Measurements from ENCODE around the gene SLC16A4.

SLC16A4 gene

GRCh38 chr1:110356379-110356778, 34.4 kb downstream of the SLC16A4 start:
- no peak for DNase-seq (ENCODE audit: low spot score)

GRCh38 chr1:110355321-110355720, 35.5 kb downstream of the SLC16A4 start:
- DNase-seq (ENCODE audit: low spot score) = no peak

GRCh38 chr1:110350360-110350759, 40.5 kb downstream of the SLC16A4 start:
- DNase-seq (ENCODE audit: low spot score) = no peak

- no peak for DNase-seq (ENCODE audit: low spot score)
These were observed 42.1 kb downstream of the SLC16A4 start for GRCh38 chr1:110348771-110349170.

- peak; percentile 27 for DNase-seq (ENCODE audit: low spot score)
These were observed 42.8 kb downstream of the SLC16A4 start for GRCh38 chr1:110348050-110348449.

GRCh38 chr1:110347182-110347893, 43.5 kb downstream of the SLC16A4 start:
- no peak for DNase-seq (ENCODE audit: low spot score)

- DNase-seq (ENCODE audit: low spot score) = no peak
These were observed 44.1 kb downstream of the SLC16A4 start for GRCh38 chr1:110346690-110347089.

GRCh38 chr1:110345480-110345879, 45.3 kb downstream of the SLC16A4 start:
- no peak for DNase-seq (ENCODE audit: low spot score)

GRCh38 chr1:110344152-110344551, 46.7 kb downstream of the SLC16A4 start:
- no peak for DNase-seq (ENCODE audit: low spot score)

GRCh38 chr1:110343249-110343648, 47.6 kb downstream of the SLC16A4 start:
- no peak for DNase-seq (ENCODE audit: low spot score)

GRCh38 chr1:110341872-110342331, 48.9 kb downstream of the SLC16A4 start:
- DNase-seq (ENCODE audit: low spot score) = no peak

GRCh38 chr1:110341146-110341871, 49.5 kb downstream of the SLC16A4 start:
- DNase-seq (ENCODE audit: low spot score) = no peak

GRCh38 chr1:110340207-110340468, 50.7 kb downstream of the SLC16A4 start:
- no peak for DNase-seq (ENCODE audit: low spot score)

- DNase-seq (ENCODE audit: low spot score) = no peak
These were observed 51.2 kb downstream of the SLC16A4 start for GRCh38 chr1:110339407-110340206.

- DNase-seq (ENCODE audit: low spot score) = peak; percentile 100
These were observed 51.9 kb downstream of the SLC16A4 start, which contains the start of gene RBM15 for GRCh38 chr1:110338886-110339406. Gene RBM15 (plus strand): TSS chr1:110339377. CDS start chr1:110339406, 29 bp downstream.

- DNase-seq (ENCODE audit: low spot score) = peak; percentile 96
These were observed 52.4 kb downstream of the SLC16A4 start for GRCh38 chr1:110338309-110338885.

- DNase-seq (ENCODE audit: low spot score) = no peak
These were observed 53.0 kb downstream of the SLC16A4 start for GRCh38 chr1:110337704-110338308.

GRCh38 chr1:110336300-110337039, 54.4 kb downstream of the SLC16A4 start:
- peak; percentile 51 for DNase-seq (ENCODE audit: low spot score)

- DNase-seq (ENCODE audit: low spot score) = peak; percentile 12
These were observed 55.6 kb downstream of the SLC16A4 start for GRCh38 chr1:110335265-110335664.

GRCh38 chr1:110328700-110329099, 62.1 kb downstream of the SLC16A4 start:
- no peak for DNase-seq (ENCODE audit: low spot score)

GRCh38 chr1:110328274-110328673, 62.6 kb downstream of the SLC16A4 start:
- no peak for DNase-seq (ENCODE audit: low spot score)

Measured in hematopoietic multipotent progenitor cell treated with erythropoietin and hydrocortisone succinate and interleukin-3 and kit ligand, for 17 days (in vitro differentiated cells).